ENCODE data around the gene TNS1. TPM values are rescaled to one million over a fixed set of nuclear protein-coding genes. Genes with fewer than 3 reads are reported as not detected.

The TNS1 gene
- total RNA-seq, 1 experiment from 2014 or later = 6.2 TPM

DNA sequence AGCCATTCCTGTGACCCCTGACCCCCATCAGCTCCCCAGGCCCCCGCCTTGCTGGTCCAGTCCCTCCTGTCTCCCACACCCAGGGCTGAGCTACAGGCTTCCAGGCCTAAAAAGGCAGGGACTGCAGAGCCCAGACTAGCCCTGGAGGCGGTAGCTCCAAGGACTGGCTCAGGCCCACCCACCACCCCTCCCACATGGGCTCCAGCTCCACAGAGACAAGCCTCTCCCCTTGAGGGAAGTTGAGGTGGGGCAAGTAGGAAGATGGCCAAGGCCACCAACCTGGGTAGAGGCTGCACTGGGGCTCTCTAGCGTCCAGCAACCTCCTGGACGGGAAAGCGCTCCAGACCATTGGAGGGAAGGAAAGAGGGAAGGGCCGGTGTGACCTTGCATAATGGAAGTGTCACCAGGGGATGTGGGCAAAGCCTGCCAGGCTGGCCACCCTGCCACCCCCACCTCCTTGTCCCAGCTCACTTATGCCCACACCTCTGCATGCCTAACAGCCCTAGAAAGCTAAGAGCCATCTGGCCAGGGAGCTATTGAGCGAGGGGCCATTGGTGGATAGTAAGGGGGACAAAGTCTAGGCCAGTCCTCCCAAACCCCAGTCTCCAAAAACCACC is 63.1 kb downstream of the TNS1 start:
- no peak for ATAC-seq
- BruUV-seq (replicated peaks) = no TSS peak
- no peaks in the 10 kb centered on the region for H3K79me2 ChIP-seq (ENCODE audit: insufficient read depth, low read length)
- H3K4me3 ChIP-seq (replicated peaks in 1 of 2; ENCODE audit: low read depth in 1 of 2, low read length in 2 of 2) = no peak overlapping the region
- CTCF ChIA-PET = interaction anchor here (2.0 kb wide), 1 partner anchor 8 kb away, joined by 5 read pairs; no protein-coding TSS in a partner anchor
- no peaks in the 10 kb centered on the region for H3K9me2 ChIP-seq (ENCODE audit: insufficient read depth)
- RAD21 ChIA-PET (ENCODE audit: low non-redundant PET in 1 of 2, low total read pairs in 2 of 2, uncharacterized antibody in 2 of 2, unreplicated experiment in 2 of 2) = no interaction called here
- no peaks in the 10 kb centered on the region for H3K27me3 ChIP-seq (ENCODE audit: insufficient read depth, low read length)
- H4K20me1 ChIP-seq (ENCODE audit: insufficient read depth) = no peaks in the 10 kb centered on the region
- H2AFZ ChIP-seq (ENCODE audit: low read depth, low read length, poor library complexity, severe bottlenecking) = no peak overlapping the region
- H3K9me3 ChIP-seq (ENCODE audit: control insufficient read depth in 1 of 2, insufficient read depth in 1 of 2, low read depth in 1 of 2, low read length in 2 of 2) = no peaks in the 10 kb centered on the region
- peaks cover 9 to 10% of the 10 kb centered on the region in 2 experiments; a peak in 3 of 4 replicates for H3K4me1 ChIP-seq (ENCODE audit: control insufficient read depth in 1 of 2, insufficient read depth in 2 of 2, low read length in 2 of 2)
- H3K36me3 ChIP-seq (ENCODE audit: control insufficient read depth in 1 of 2, insufficient read depth in 2 of 2, low read length in 2 of 2) = no peaks in the 10 kb centered on the region
- intact Hi-C loops (cut with micrococcal nuclease) = no loop called here
- TF ChIP-seq ATF3 (IDR thresholded peaks at IDR 0.05) = no peak
- no peak for TF ChIP-seq FOSL1 (IDR thresholded peaks at IDR 0.05; ENCODE audit: low read depth)
- no peak for TF ChIP-seq EZH2phosphoT487 (IDR thresholded peaks at IDR 0.05; ENCODE audit: borderline replicate concordance)
- TF ChIP-seq POLR2AphosphoS5 (IDR thresholded peaks at IDR 0.05; ENCODE audit: low read depth, low read length) = no peak
- TF ChIP-seq SIN3A (IDR thresholded peaks at IDR 0.05; ENCODE audit: low read depth) = no peak
- TF ChIP-seq CTCF (IDR thresholded peaks at IDR 0.05 in 2 of 3, conservative IDR thresholded peaks at IDR 0.05 in 1 of 3; ENCODE audit: borderline replicate concordance in 1 of 3, insufficient read depth in 1 of 3, low read depth in 2 of 3, low read length in 2 of 3) = no peak
- TF ChIP-seq SP1 (IDR thresholded peaks at IDR 0.05; ENCODE audit: low read depth) = no peak
- TF ChIP-seq EGR1 (IDR thresholded peaks at IDR 0.05; ENCODE audit: low read depth) = no peak
- no peak for TF ChIP-seq ZNF274 (IDR thresholded peaks at IDR 0.05; ENCODE audit: low read depth, low read length)
- TF ChIP-seq RAD21 (IDR thresholded peaks at IDR 0.05; ENCODE audit: low read depth) = no peak
- no peak overlapping the region for H3K9ac ChIP-seq (ENCODE audit: low read length)
- DNase-seq (ENCODE audit: low read depth, low spot score) = no peak
- POLR2A ChIA-PET = no interaction called here
- H3K4me2 ChIP-seq (ENCODE audit: low read length) = no peak overlapping the region
- H3K27ac ChIP-seq (ENCODE audit: low read depth, low read length) = no peak overlapping the region

All from HCT116 (cell line).